ENCODE measurements around the gene AMIGO3.

AMIGO3 gene

DNA sequence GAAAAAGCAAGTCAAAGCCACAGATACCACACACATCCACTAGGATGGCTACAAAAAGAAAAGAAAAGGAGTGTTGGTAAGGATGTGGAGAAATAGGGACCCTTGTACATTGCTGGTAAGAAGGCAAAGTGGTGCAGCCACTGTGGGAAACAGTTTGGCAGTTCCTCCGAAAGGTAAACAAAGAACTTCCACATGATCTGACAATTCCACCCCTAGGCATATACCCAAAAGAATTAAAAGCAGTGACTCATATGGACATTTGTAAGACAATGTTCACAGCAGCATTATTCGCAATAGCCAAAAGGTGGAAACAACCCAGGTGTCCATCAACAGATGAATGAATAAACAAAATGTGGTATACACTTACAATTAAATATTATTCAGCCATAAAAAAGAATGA is 26.5 kb upstream of the AMIGO3 start:
- H3K27ac ChIP-seq (ENCODE audit: low read length) = no peak overlapping the region
- H3K9me3 ChIP-seq (ENCODE audit: control insufficient read depth in 1 of 2, low read length in 2 of 2) = no peaks in the 10 kb centered on the region
- peaks cover 0 to 7% of the 10 kb centered on the region in 2 donors for H3K4me1 ChIP-seq (ENCODE audit: control insufficient read depth in 1 of 2, insufficient read depth in 2 of 2, low read length in 2 of 2)
- peaks cover 11 to 14% of the 10 kb centered on the region in 2 donors for H3K36me3 ChIP-seq (ENCODE audit: control insufficient read depth in 1 of 2, insufficient read depth in 2 of 2, low read length in 2 of 2)
- no peak overlapping the region for H3K4me3 ChIP-seq (ENCODE audit: low read depth in 1 of 2, low read length in 2 of 2)
- no peaks in the 10 kb centered on the region for H3K27me3 ChIP-seq (ENCODE audit: low read depth, low read length)

- Histone ChIP-seq H3K9me3 (ENCODE audit: control insufficient read depth in 1 of 2, low read length in 2 of 2) (no peaks in the 10 kb centered on the region), H3K4me1 (ENCODE audit: control insufficient read depth in 1 of 2, insufficient read depth in 2 of 2, low read length in 2 of 2) (no peaks in the 10 kb centered on the region), H3K27ac (ENCODE audit: low read length) (no peak overlapping the region), H3K27me3 (ENCODE audit: low read depth, low read length) (no peaks in the 10 kb centered on the region), H3K36me3 (ENCODE audit: control insufficient read depth in 1 of 2, insufficient read depth in 2 of 2, low read length in 2 of 2) (peaks cover 19 to 29% of the 10 kb centered on the region in 2 donors), H3K4me3 (ENCODE audit: low read depth in 1 of 2, low read length in 2 of 2) (no peak overlapping the region)
These were observed 20.9 kb upstream of the AMIGO3 start for GRCh38 chr3:49740427-49740826.

DNA sequence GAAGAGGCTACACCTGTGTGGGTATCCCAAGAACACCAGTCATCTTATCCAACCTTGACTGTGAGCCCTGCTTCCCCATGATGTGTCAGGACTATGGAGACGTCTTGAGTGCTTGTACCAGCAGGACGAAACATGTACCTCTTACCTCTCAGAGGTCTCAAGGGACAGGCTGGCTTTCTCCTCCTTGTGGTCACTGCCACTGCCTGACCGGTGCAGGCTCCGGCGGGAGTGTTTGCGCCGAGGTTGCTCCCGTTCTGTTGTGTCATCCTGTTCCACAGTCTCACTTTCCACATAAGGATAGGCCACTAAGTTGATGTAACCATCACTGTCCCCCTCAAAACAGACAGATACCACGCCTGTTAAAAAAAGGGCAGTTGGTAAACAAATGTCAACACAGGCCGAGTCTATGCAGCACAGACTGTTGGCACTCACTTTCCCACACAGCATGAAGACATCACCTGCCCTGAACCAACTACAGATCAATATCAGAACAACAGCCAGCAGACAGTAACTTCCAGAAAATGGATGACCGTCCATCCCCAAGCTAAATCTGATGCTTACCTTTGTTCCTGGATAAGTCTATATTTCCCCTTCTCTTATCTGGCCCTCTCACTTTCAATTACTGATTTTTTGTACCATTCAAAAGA is 18.7 kb upstream of the AMIGO3 start:
- Histone ChIP-seq H3K27me3 (ENCODE audit: low read depth, low read length) (no peaks in the 10 kb centered on the region), H3K27ac (ENCODE audit: low read length) (no peak overlapping the region), H3K36me3 (ENCODE audit: control insufficient read depth in 1 of 2, insufficient read depth in 2 of 2, low read length in 2 of 2) (peaks cover 35 to 38% of the 10 kb centered on the region in 2 donors)

GRCh38 chr3:49734752-49735151 is 15.3 kb upstream of the AMIGO3 start:
- Histone ChIP-seq H3K27ac (ENCODE audit: low read length) (no peak overlapping the region), H3K4me3 (ENCODE audit: low read depth in 1 of 2, low read length in 2 of 2) (no peak overlapping the region), H3K36me3 (ENCODE audit: control insufficient read depth in 1 of 2, insufficient read depth in 2 of 2, low read length in 2 of 2) (peaks cover 45 to 52% of the 10 kb centered on the region in 2 donors), H3K4me1 (ENCODE audit: control insufficient read depth in 1 of 2, insufficient read depth in 2 of 2, low read length in 2 of 2) (no peaks in the 10 kb centered on the region), H3K9me3 (ENCODE audit: control insufficient read depth in 1 of 2, low read length in 2 of 2) (no peaks in the 10 kb centered on the region), H3K27me3 (ENCODE audit: low read depth, low read length) (no peaks in the 10 kb centered on the region)

More for the DNA sequence above, 18.7 kb upstream of the AMIGO3 start:
- H3K4me3 ChIP-seq (ENCODE audit: low read depth in 1 of 2, low read length in 2 of 2) = no peak overlapping the region
- no peaks in the 10 kb centered on the region for H3K4me1 ChIP-seq (ENCODE audit: control insufficient read depth in 1 of 2, insufficient read depth in 2 of 2, low read length in 2 of 2)
- no peaks in the 10 kb centered on the region for H3K9me3 ChIP-seq (ENCODE audit: control insufficient read depth in 1 of 2, low read length in 2 of 2)

DNA sequence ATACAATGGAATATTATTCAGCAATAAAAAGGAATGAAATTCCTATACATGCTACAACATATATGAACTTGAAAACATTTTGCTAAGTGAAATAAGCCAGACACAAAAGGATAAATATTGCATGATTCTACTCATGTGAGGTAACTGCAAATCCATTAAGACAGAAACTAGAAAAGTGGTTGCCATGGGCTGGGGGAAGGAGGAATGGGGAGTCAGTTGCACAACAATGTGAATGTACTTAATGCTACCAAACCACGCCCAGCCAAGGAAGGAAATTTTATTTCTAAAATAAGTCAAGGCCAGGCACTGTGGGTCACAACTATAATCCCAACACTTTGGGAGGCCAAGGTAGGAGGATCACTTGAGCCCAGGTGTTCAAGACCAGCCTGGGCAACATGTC is 14.1 kb upstream of the AMIGO3 start:
- Histone ChIP-seq H3K4me1 (ENCODE audit: control insufficient read depth in 1 of 2, insufficient read depth in 2 of 2, low read length in 2 of 2) (no peaks in the 10 kb centered on the region), H3K27me3 (ENCODE audit: low read depth, low read length) (no peaks in the 10 kb centered on the region), H3K36me3 (ENCODE audit: control insufficient read depth in 1 of 2, insufficient read depth in 2 of 2, low read length in 2 of 2) (peaks cover 40 to 52% of the 10 kb centered on the region in 2 donors), H3K4me3 (ENCODE audit: low read depth in 1 of 2, low read length in 2 of 2) (no peak overlapping the region), H3K27ac (ENCODE audit: low read length) (no peak overlapping the region), H3K9me3 (ENCODE audit: control insufficient read depth in 1 of 2, low read length in 2 of 2) (no peaks in the 10 kb centered on the region)

DNA sequence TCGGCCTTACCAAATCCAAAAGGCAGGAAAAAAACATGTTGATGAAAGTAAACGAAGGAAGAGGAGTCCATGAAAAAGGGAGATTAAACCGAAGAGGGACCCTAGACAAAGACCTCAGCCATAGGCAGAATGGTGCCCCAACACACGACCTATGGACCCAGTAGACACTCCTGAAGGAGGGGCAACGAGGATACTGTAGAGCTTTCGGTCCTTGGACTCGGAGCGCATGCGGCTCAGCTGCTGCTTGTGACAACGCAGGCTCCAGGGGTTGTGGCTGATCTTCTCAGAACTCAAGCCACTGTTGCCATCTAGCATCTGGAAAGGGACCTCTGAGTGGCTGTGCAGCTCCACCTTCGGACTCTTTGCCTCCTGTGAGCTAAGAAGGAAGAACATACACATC is 13.1 kb upstream of the AMIGO3 start:
- Histone ChIP-seq H3K27ac (ENCODE audit: low read length) (no peak overlapping the region), H3K36me3 (ENCODE audit: control insufficient read depth in 1 of 2, insufficient read depth in 2 of 2, low read length in 2 of 2) (peaks cover 37 to 56% of the 10 kb centered on the region in 2 donors), H3K4me3 (ENCODE audit: low read depth in 1 of 2, low read length in 2 of 2) (no peak overlapping the region), H3K9me3 (ENCODE audit: control insufficient read depth in 1 of 2, low read length in 2 of 2) (no peaks in the 10 kb centered on the region), H3K27me3 (ENCODE audit: low read depth, low read length) (no peaks in the 10 kb centered on the region), H3K4me1 (ENCODE audit: control insufficient read depth in 1 of 2, insufficient read depth in 2 of 2, low read length in 2 of 2) (no peaks in the 10 kb centered on the region)

DNA sequence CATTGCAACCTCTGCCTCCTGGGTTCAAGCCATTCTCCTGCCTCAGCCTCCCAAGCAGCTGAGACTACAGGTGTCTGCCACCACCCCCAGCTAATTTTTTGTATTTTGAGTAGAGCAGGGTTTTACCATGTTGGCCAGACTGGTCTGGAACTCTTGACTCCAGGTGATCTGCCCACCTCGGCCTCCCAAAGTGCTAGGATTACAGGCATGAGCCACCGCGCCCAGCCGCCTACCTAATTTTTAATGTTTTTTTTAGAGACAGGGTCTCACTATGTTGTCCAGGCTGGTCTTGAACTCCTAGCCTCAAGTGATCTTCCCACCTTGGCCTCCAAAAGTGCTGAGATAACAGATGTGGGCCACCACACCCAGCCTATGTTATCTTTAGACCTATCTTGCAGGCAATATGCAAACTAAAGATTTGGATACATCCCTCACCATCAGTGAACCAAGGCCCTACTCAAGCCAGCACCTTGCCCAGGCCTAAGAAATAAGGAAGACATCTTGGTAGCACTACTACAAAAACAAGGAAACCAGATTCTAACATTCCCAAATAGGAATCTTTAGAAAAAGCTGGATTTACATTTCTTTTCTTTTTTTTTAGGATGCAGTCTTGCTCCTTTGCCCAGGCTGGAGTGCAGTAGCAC is 10.6 kb upstream of the AMIGO3 start:
- H3K36me3 ChIP-seq (ENCODE audit: control insufficient read depth in 1 of 2, insufficient read depth in 2 of 2, low read length in 2 of 2) = peaks cover 39 to 63% of the 10 kb centered on the region in 2 donors
- H3K9me3 ChIP-seq (ENCODE audit: control insufficient read depth in 1 of 2, low read length in 2 of 2) = no peaks in the 10 kb centered on the region
- H3K27ac ChIP-seq (ENCODE audit: low read length) = no peak overlapping the region
- H3K27me3 ChIP-seq (ENCODE audit: low read depth, low read length) = no peaks in the 10 kb centered on the region
- H3K4me1 ChIP-seq (ENCODE audit: control insufficient read depth in 1 of 2, insufficient read depth in 2 of 2, low read length in 2 of 2) = no peaks in the 10 kb centered on the region
- no peak overlapping the region for H3K4me3 ChIP-seq (ENCODE audit: low read depth in 1 of 2, low read length in 2 of 2)

DNA sequence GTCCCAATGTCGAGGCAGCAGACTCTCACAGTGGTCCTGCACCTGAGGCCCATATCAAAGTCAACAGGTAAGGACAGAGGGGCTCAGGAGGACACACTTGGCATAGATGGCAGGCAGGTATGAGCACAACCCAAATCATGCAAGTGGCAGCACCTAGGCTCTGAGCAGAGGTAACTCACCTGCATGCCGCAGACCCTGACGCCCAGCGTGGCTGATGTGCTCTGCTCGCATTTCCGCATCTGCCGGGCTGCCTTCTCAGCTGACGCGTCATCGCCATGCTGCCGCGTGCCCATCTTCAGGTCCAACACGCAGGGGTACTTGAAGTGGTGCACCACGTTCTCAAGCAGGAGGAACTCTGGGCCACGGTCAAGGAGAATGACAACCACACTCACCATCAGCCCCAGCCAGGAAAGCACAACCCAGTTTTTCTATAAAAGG is 8.5 kb upstream of the AMIGO3 start:
- peaks cover 3 to 10% of the 10 kb centered on the region in 2 donors for H3K4me1 ChIP-seq (ENCODE audit: control insufficient read depth in 1 of 2, insufficient read depth in 2 of 2, low read length in 2 of 2)
- H3K9me3 ChIP-seq (ENCODE audit: control insufficient read depth in 1 of 2, low read length in 2 of 2) = no peaks in the 10 kb centered on the region
- no peak overlapping the region for H3K27ac ChIP-seq (ENCODE audit: low read length)
- no peaks in the 10 kb centered on the region for H3K27me3 ChIP-seq (ENCODE audit: low read depth, low read length)
- H3K4me3 ChIP-seq (ENCODE audit: low read depth in 1 of 2, low read length in 2 of 2) = no peak overlapping the region
- H3K36me3 ChIP-seq (ENCODE audit: control insufficient read depth in 1 of 2, insufficient read depth in 2 of 2, low read length in 2 of 2) = peaks cover 31 to 47% of the 10 kb centered on the region in 2 donors

DNA sequence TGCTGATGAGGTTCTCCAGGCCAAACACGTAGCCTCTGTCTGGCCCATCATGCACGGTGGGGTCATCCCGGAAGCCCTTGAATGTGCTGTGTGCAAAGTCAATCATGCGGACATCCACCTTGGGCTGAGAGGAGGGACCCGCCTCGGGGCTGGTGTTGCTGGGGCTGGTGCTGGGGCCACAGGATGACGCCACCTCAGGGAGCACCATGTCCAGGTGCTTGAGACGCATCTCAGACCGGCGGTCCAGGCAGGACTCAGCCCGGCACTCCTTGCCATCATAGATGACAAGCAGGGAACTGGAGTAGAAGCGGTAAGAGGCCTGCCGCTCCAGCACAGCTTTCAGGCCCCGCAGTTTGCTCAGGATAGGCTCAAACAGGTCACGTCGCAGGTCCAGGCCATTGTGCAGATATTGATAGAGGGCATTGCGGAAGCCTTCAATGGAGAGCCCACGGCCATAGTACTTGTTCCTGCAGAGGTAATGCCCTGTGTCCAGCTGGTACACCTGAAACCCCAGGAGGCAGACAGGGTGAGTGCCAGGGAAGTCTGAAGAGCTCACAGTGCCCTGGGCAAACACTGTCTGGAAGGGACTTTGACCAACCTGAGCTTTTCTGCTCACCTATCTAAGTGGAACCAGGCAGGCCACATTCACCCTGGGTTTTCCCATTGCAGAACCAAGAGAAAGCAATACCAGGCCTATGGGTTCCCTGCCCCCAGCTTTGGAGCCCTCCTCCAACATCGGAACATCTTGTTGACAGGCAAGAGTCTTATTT is 7.9 kb upstream of the AMIGO3 start:
- Histone ChIP-seq H3K9me3 (ENCODE audit: control insufficient read depth in 1 of 2, low read length in 2 of 2) (no peaks in the 10 kb centered on the region), H3K4me1 (ENCODE audit: control insufficient read depth in 1 of 2, insufficient read depth in 2 of 2, low read length in 2 of 2) (peaks cover 3 to 16% of the 10 kb centered on the region in 2 donors), H3K27ac (ENCODE audit: low read length) (no peak overlapping the region), H3K4me3 (ENCODE audit: low read depth in 1 of 2, low read length in 2 of 2) (no peak overlapping the region), H3K36me3 (ENCODE audit: control insufficient read depth in 1 of 2, insufficient read depth in 2 of 2, low read length in 2 of 2) (peaks cover 25 to 41% of the 10 kb centered on the region in 2 donors), H3K27me3 (ENCODE audit: low read depth, low read length) (no peaks in the 10 kb centered on the region)

- no peak overlapping the region for H3K27ac ChIP-seq (ENCODE audit: low read length)
- peaks cover 3 to 20% of the 10 kb centered on the region in 2 donors for H3K4me1 ChIP-seq (ENCODE audit: control insufficient read depth in 1 of 2, insufficient read depth in 2 of 2, low read length in 2 of 2)
- peaks cover 29 to 43% of the 10 kb centered on the region in 2 donors for H3K36me3 ChIP-seq (ENCODE audit: control insufficient read depth in 1 of 2, insufficient read depth in 2 of 2, low read length in 2 of 2)
These were observed 6.6 kb upstream of the AMIGO3 start for GRCh38 chr3:49725906-49726681.

DNA sequence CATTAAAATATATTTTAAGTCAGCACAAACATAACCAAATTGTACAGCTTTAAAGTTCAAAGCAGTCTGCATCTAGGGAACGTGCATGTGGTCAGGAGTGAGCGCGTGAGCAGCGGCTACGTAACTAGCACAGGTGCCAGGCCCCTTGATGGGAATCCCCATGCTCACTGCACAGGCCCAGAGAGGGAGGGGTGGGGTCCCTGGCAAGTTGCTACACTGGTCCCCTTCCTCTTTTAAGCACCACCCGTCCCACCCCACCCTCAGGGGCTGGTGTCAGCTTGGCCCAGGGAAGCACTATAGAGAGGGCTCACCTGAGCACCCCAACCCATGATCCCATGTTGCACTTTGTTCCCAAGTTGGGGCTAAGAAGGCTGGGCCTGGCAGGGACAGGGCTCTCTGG is 5.1 kb upstream of the AMIGO3 start:
- Histone ChIP-seq H3K36me3 (ENCODE audit: control insufficient read depth in 1 of 2, insufficient read depth in 2 of 2, low read length in 2 of 2) (peaks cover 29 to 42% of the 10 kb centered on the region in 2 donors), H3K27ac (ENCODE audit: low read length) (peak overlapping the region; percentile 92), H3K27me3 (ENCODE audit: low read depth, low read length) (no peaks in the 10 kb centered on the region), H3K9me3 (ENCODE audit: control insufficient read depth in 1 of 2, low read length in 2 of 2) (no peaks in the 10 kb centered on the region), H3K4me1 (ENCODE audit: control insufficient read depth in 1 of 2, insufficient read depth in 2 of 2, low read length in 2 of 2) (peaks cover 3 to 20% of the 10 kb centered on the region in 2 donors), H3K4me3 (ENCODE audit: low read depth in 1 of 2, low read length in 2 of 2) (peak overlapping the region; percentile 57 to 98)

More at GRCh38 chr3:49725906-49726681, 6.6 kb upstream of the AMIGO3 start:
- no peaks in the 10 kb centered on the region for H3K9me3 ChIP-seq (ENCODE audit: control insufficient read depth in 1 of 2, low read length in 2 of 2)
- no peaks in the 10 kb centered on the region for H3K27me3 ChIP-seq (ENCODE audit: low read depth, low read length)
- H3K4me3 ChIP-seq (ENCODE audit: low read depth in 1 of 2, low read length in 2 of 2) = no peak overlapping the region

All from muscle layer of duodenum (tissue), 2 donors.